Measurements from ENCODE around the gene SLC25A43.
"Not testable (repeated sequence)": the region's sequence is repeated elsewhere in the genome, so short reads cannot be mapped to it uniquely, and the experiment has no call there.

SLC25A43 gene

DNA sequence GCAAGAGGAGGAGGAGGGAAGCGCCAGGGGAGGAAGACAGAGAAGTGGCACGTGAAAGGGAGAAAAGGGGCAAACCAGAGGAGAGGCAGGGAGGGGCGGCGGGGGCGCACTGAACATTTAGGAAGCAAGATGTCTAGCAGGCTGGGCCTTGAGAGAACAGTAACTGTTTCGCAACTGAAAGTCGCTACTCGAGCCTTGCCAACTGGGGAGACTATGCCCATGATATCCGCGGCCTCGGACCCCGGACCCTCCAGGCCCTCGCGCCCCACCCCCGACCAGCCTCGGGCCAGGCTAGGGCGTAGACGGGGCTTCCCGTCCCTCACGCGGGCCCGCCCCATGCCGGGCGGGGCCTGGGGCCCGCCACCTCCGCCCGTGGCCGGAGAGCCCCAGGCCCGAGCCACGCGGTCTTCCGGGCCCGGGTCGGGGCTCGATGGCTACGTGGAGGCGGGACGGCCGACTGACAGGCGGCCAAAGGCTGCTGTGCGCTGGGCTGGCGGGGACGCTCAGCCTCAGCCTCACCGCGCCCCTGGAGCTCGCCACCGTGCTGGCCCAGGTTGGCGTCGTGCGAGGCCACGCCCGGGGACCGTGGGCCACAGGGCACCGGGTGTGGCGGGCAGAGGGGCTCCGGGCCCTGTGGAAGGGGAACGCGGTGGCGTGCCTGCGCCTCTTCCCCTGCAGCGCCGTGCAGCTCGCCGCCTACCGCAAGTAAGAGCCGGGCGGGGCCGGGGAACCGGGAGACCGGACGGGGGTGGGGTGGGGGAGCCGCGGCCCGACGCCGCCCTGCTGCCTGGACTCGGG lies at the start of gene SLC25A43:
TSS of gene SLC25A43 (plus strand) at position 363 of the 798 bp plus-strand sequence. CDS start at position 431, 68 bp downstream.
- Histone ChIP-seq H3K9me3 (ENCODE audit: insufficient read depth, low read depth, low read length) (no peaks in the 10 kb centered on the region), H3K36me3 (ENCODE audit: insufficient read depth, low read depth, low read length) (no peaks in the 10 kb centered on the region), H3K27me3 (ENCODE audit: insufficient read depth, low read length) (peaks cover 22% of the 10 kb centered on the region), H3K4me3 (ENCODE audit: low read length) (peak within 1 kb of the TSS; percentile 68), H3K27ac (ENCODE audit: low read length) (no peak within 1 kb of the TSS), H3K4me1 (ENCODE audit: insufficient read depth, low read length) (peaks cover 3% of the 10 kb centered on the region), H3K9ac (ENCODE audit: low read depth, low read length) (peak within 1 kb of the TSS; percentile 53; the same call in 1 of the 2 replicates)

DNA sequence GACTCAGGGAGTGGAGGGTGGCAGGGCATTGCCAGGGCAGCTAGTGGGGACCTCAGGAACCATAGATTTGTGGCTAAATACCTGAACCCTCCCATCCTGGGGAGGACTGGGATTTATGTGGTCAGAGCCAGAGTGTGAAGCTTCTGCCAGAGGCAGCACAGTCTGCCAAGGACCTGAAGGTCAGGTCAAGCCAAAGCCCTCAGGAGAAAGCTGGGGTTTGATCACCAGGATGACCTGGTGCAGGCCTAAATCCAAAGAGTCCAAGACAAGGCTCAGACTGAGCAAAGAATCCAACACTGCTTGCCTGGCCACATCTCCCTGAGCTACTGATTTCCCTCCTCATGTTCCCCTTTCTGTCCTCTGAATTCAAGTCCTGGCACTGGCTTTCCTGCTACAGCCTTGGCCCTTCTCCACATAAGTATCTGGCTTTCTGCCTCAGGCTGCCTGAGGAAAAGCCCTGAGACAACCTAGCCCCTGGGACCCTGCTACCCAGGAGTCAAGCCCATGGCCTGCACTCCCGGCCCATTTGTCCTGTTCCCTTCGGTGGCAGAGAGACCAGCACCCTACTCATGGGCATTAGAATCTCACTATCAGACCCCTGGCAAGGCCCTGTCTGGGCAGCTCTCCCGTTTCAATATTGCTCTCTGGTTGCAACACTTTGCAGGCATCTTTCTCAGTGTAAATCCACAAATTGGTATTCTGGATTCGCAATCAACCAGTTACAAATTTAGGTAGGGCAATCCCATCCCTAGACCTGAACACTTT lies 39.3 kb upstream of the SLC25A43 start:
- Histone ChIP-seq H3K4me1 (ENCODE audit: insufficient read depth, low read length) (no peaks in the 10 kb centered on the region), H3K36me3 (ENCODE audit: insufficient read depth, low read depth, low read length) (no peaks in the 10 kb centered on the region), H3K4me3 (ENCODE audit: low read length) (no peak overlapping the region), H3K9me3 (ENCODE audit: insufficient read depth, low read depth, low read length) (no peaks in the 10 kb centered on the region), H3K27ac (ENCODE audit: low read length) (no peak overlapping the region), H3K27me3 (ENCODE audit: insufficient read depth, low read length) (no peaks in the 10 kb centered on the region), H3K9ac (ENCODE audit: low read depth, low read length) (no peak overlapping the region)

DNA sequence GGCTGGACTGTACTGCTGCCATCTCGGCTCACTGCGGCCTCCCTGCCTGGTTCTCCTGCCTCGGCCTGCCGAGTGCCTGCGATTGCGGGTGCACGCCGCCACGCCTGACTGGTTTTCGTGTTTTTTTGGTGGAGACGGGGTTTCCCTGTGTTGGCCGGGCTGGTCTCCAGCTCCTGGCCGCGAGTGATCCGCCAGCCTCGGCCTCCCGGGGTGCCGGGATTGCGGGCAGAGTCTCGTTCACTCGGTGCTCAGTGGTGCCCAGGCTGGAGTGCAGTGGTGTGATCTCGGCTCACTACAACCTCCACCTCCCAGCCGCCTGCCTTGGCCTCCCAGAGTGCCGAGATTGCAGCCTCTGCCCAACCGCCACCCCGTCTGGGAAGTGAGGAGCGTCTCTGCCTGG lies 37.7 kb upstream of the SLC25A43 start:
- not testable (repeated sequence) for H3K9ac ChIP-seq (ENCODE audit: low read depth, low read length); H3K36me3 ChIP-seq (ENCODE audit: insufficient read depth, low read depth, low read length); H3K27ac ChIP-seq (ENCODE audit: low read length); H3K27me3 ChIP-seq (ENCODE audit: insufficient read depth, low read length); H3K9me3 ChIP-seq (ENCODE audit: insufficient read depth, low read depth, low read length); H3K4me3 ChIP-seq (ENCODE audit: low read length); H3K4me1 ChIP-seq (ENCODE audit: insufficient read depth, low read length)

DNA sequence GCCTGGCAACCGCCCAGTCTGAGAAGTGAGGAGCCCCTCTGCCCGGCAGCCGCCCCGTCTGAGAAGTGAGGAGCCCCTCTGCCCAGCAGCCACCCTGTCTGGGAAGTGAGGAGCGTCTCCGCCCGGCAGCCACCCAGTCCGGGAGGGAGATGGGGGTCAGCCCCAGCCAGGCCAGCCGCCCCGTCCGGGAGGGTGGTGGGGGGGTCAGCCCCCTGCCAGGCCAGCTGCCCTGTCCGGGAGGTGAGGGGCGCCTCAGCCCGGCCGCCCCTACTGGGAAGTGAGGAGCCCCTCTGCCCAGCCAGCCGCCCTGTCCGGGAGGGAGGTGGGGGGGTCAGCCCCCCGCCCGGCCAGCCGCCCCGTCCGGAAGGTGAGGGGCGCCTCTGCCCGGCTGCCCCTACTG lies 37.1 kb upstream of the SLC25A43 start:
- not testable (repeated sequence) for H3K27ac ChIP-seq (ENCODE audit: low read length); H3K27me3 ChIP-seq (ENCODE audit: insufficient read depth, low read length); H3K9me3 ChIP-seq (ENCODE audit: insufficient read depth, low read depth, low read length); H3K9ac ChIP-seq (ENCODE audit: low read depth, low read length); H3K4me1 ChIP-seq (ENCODE audit: insufficient read depth, low read length); H3K4me3 ChIP-seq (ENCODE audit: low read length); H3K36me3 ChIP-seq (ENCODE audit: insufficient read depth, low read depth, low read length)

DNA sequence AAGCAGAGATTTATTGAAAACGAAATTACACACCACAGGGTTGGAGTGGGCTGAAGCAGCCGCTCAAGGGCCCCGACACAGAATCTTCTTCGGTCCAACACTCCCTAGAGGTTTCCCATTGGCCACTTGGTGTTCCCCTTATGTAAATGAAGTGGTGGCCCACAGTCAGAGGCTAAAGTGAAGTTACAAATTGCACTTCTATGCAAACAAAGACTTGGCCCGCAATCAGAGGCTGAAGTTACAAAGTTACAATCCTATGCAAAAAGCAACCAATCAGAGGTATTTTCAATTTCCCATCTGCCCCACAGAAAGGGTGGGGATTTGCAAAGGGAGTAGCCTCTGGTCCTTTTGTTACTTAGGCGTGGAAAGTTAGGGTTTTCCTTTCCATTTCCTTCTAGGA lies 35.7 kb upstream of the SLC25A43 start:
- H3K4me3 ChIP-seq (ENCODE audit: low read length) = no peak overlapping the region
- H3K27ac ChIP-seq (ENCODE audit: low read length) = no peak overlapping the region
- no peaks in the 10 kb centered on the region for H3K9me3 ChIP-seq (ENCODE audit: insufficient read depth, low read depth, low read length)
- no peak overlapping the region for H3K9ac ChIP-seq (ENCODE audit: low read depth, low read length)
- no peaks in the 10 kb centered on the region for H3K27me3 ChIP-seq (ENCODE audit: insufficient read depth, low read length)
- H3K36me3 ChIP-seq (ENCODE audit: insufficient read depth, low read depth, low read length) = no peaks in the 10 kb centered on the region
- H3K4me1 ChIP-seq (ENCODE audit: insufficient read depth, low read length) = no peaks in the 10 kb centered on the region

DNA sequence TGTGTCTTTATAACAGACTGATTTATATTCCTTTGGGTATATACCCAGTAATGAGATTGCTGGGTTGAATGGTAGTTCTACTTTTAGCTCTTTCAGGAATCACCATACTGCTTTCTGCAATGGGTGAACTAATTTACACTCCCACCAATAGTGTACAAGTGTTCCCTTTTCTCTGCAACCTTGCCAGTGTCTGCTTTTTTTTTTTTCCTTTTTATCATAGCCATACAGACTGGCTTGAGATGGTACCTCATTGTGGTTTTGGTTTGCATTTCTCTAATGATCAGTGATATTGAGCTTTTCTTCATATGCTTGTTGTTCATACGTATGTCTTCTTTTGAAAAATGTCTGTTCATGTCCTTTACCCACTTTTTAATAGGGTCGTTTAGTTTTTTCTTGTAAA lies 27.3 kb upstream of the SLC25A43 start:
- H3K4me3 ChIP-seq (ENCODE audit: low read length); H3K9me3 ChIP-seq (ENCODE audit: insufficient read depth, low read depth, low read length); H3K9ac ChIP-seq (ENCODE audit: low read depth, low read length); H3K27ac ChIP-seq (ENCODE audit: low read length); H3K4me1 ChIP-seq (ENCODE audit: insufficient read depth, low read length); H3K27me3 ChIP-seq (ENCODE audit: insufficient read depth, low read length); H3K36me3 ChIP-seq (ENCODE audit: insufficient read depth, low read depth, low read length): not testable (repeated sequence)

DNA sequence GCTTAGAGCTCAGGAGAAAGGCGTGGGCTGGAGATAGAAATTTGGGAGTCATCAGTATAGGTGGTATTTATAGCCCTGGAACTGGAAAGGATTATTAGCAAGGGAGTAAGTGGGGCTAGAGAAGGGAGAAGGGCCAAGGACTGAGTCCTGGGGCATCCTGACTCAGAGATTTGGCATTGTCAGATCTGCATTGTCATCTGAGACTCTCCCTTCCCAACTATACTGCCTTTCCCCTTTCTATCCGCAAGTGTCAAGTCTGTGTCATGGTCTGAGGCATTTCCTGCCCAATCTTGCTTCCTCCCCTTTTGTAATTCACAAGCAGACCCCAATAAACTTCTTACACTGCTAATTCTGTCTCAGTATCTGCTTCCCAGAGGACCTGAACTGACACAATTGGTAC lies 24.4 kb upstream of the SLC25A43 start:
- Histone ChIP-seq H3K4me1 (ENCODE audit: insufficient read depth, low read length) (no peaks in the 10 kb centered on the region), H3K27ac (ENCODE audit: low read length) (no peak overlapping the region), H3K9ac (ENCODE audit: low read depth, low read length) (no peak overlapping the region), H3K4me3 (ENCODE audit: low read length) (no peak overlapping the region), H3K27me3 (ENCODE audit: insufficient read depth, low read length) (no peaks in the 10 kb centered on the region), H3K9me3 (ENCODE audit: insufficient read depth, low read depth, low read length) (no peaks in the 10 kb centered on the region), H3K36me3 (ENCODE audit: insufficient read depth, low read depth, low read length) (no peaks in the 10 kb centered on the region)

DNA sequence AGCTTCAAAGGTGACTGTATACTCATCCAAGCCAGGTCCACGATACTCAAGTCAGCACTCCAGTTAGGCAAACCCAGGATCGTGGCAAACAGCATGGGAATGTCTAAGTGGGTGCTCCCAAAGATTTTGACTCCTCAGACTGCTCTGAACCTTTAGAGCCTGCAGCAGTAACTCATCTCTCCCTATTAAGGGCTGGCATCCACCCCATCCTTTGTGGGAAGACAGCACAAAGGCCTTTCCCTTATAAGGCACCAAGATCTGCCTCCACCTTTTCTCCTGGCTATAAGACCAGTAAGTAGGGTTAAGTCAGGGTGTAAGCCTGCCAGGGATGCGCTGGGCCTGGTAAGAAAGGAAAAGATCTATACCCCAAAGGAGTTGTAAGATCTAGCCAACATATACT lies 23.6 kb upstream of the SLC25A43 start:
- H3K4me1 ChIP-seq (ENCODE audit: insufficient read depth, low read length) = no peaks in the 10 kb centered on the region
- no peak overlapping the region for H3K9ac ChIP-seq (ENCODE audit: low read depth, low read length)
- H3K27ac ChIP-seq (ENCODE audit: low read length) = no peak overlapping the region

DNA sequence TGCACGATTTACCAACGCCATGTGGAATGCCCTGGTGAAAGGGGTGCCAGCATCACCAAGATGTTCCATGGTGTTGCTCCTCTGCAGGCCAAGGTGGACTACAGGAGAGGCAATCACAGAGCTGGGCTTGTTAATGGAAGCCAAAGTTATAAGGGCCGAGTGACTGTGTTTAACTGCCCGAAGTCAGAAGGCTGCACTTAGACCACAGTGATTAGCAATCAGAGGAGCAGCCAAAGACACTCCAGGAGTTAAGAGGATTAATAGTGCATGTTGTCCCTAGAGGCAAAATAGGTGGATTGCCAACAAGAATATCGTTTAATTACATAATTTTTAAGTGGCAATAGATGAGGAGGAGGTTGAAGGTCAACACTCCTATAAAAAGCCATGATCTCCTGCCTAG lies 22.8 kb upstream of the SLC25A43 start:
- Histone ChIP-seq H3K4me3 (ENCODE audit: low read length) (no peak overlapping the region), H3K36me3 (ENCODE audit: insufficient read depth, low read depth, low read length) (no peaks in the 10 kb centered on the region), H3K27me3 (ENCODE audit: insufficient read depth, low read length) (no peaks in the 10 kb centered on the region), H3K9ac (ENCODE audit: low read depth, low read length) (no peak overlapping the region), H3K4me1 (ENCODE audit: insufficient read depth, low read length) (no peaks in the 10 kb centered on the region), H3K9me3 (ENCODE audit: insufficient read depth, low read depth, low read length) (no peaks in the 10 kb centered on the region), H3K27ac (ENCODE audit: low read length) (no peak overlapping the region)

More for the DNA sequence above, 23.6 kb upstream of the SLC25A43 start:
- Histone ChIP-seq H3K4me3 (ENCODE audit: low read length) (no peak overlapping the region), H3K27me3 (ENCODE audit: insufficient read depth, low read length) (no peaks in the 10 kb centered on the region), H3K9me3 (ENCODE audit: insufficient read depth, low read depth, low read length) (no peaks in the 10 kb centered on the region), H3K36me3 (ENCODE audit: insufficient read depth, low read depth, low read length) (no peaks in the 10 kb centered on the region)

DNA sequence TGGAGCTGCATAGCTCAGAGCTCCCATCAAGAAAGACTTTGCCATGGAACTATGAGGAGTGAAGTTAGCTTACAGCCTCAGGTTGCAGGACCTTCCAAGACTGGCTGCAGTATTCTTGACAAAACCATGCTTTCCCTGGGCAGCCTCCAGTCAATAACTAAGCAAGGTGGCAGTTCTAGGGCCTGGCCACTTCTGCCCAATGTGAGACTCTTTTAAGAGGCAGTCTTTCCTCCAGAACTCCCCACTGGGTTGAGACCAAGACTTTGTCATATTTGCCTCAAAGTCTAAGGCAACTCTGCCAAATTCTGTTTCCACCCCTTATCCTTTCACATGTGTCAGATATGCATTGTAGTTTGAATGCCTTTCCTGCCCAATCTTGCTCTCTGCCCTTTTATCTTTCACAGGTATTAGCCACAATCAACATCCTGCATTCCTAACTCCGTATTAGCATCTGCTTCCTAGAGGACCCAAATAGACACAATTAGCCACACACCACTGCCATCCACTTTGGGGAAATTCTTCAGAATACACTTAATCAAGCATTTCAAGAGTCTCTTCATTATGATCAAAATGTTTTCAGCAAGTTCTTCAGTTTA lies 17.7 kb upstream of the SLC25A43 start:
- Histone ChIP-seq H3K4me1 (ENCODE audit: insufficient read depth, low read length) (no peaks in the 10 kb centered on the region; the same call in 1 of the 2 replicates), H3K27ac (ENCODE audit: low read length) (no peak overlapping the region), H3K9ac (ENCODE audit: low read depth, low read length) (no peak overlapping the region), H3K9me3 (ENCODE audit: insufficient read depth, low read depth, low read length) (no peaks in the 10 kb centered on the region), H3K4me3 (ENCODE audit: low read length) (no peak overlapping the region), H3K36me3 (ENCODE audit: insufficient read depth, low read depth, low read length) (no peaks in the 10 kb centered on the region), H3K27me3 (ENCODE audit: insufficient read depth, low read length) (no peaks in the 10 kb centered on the region)

DNA sequence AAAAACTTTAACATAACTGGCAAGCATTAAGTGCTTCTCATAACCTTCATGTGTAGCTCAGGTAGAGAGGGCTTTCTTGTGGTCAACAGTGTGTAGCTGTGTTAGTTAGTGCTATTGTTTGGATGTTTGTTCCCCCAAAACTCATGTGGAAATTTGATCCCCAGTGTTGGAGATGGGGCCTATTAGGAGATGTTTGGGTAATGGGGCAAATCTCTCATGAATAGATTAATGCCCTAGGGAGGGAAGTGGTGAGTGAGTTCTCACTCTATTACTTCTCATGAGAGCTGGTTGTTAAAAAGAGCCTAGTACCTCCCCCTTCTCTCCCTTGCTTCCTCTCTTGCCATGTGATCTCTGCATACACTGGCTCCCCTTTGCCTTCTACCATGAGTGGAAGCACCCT lies 16.5 kb upstream of the SLC25A43 start:
- Histone ChIP-seq H3K27me3 (ENCODE audit: insufficient read depth, low read length) (no peaks in the 10 kb centered on the region), H3K36me3 (ENCODE audit: insufficient read depth, low read depth, low read length) (no peaks in the 10 kb centered on the region), H3K9me3 (ENCODE audit: insufficient read depth, low read depth, low read length) (no peaks in the 10 kb centered on the region), H3K27ac (ENCODE audit: low read length) (no peak overlapping the region), H3K4me3 (ENCODE audit: low read length) (no peak overlapping the region), H3K9ac (ENCODE audit: low read depth, low read length) (no peak overlapping the region), H3K4me1 (ENCODE audit: insufficient read depth, low read length) (no peaks in the 10 kb centered on the region; the same call in 1 of the 2 replicates)

DNA sequence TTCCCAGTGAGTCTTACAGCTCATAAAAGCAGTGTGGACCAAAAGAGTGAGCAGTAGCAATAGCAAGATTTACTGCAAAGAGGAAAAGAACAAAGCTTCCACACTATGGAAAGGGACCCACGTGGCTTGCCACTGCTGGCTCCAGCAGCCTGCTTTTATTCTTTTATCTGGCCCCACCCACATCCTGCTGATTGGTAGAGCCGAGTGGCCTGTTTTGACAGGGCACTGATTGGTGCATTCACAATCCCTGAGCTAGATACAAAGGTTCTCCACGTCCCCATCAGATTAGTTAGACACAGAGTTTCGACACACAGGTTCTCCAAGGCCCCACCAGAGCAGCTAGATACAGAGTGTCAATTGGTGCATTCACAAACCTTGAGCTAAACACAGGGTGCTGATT lies 12.5 kb upstream of the SLC25A43 start:
- not testable (repeated sequence) for H3K27me3 ChIP-seq (ENCODE audit: insufficient read depth, low read length); H3K9ac ChIP-seq (ENCODE audit: low read depth, low read length); H3K4me1 ChIP-seq (ENCODE audit: insufficient read depth, low read length); H3K9me3 ChIP-seq (ENCODE audit: insufficient read depth, low read depth, low read length); H3K36me3 ChIP-seq (ENCODE audit: insufficient read depth, low read depth, low read length); H3K27ac ChIP-seq (ENCODE audit: low read length); H3K4me3 ChIP-seq (ENCODE audit: low read length)
